Hematopoietic multipotent progenitor cell treated with erythropoietin and hydrocortisone succinate and interleukin-3 and kit ligand, for 6 days (in vitro differentiated cells): ENCODE measurements around the gene STX8.
"Not testable (repeated sequence)": the region's sequence is repeated elsewhere in the genome, so short reads cannot be mapped to it uniquely, and the experiment has no call there.

Source experiments
- DNase-seq: peaks from one replicate; pipeline ENCODE4 v3.0.0-alpha.2; 2015

The STX8 gene

DNA sequence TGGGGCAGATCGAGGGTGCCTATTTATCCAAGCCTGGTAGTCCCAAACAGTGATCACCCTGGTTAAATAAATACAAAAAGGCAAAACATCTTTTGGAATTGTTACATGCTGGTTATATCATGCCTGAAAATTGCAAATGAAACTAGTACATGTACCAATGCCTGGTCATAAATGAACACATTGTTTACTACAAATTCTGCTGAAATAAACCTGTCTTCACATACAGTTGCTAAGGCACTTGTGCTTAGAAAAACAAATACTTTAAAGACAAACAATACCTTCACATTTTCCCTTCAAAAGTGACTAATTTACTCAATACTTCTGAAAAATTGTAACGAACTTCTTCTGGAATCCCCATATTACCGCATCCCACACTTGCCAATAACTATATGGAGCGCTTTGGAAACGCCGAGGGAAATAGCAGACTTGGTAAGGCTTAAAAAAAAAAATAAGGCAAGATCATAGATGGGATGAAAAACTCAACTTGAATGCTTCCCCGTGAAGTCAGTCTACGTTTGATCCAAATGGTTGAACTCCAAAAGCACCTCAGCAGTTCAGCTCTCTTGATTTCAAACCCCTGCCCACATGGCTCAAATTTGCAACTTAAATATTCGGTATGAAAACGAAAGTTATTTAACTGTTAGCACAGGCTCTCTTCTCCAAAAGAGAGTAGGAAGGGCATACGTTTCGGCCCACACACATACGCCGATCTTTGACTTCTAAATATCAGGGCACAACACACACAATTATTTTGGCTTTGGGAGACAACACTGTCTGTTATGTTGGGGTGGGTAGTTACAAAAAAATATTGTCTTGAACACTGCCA lies 289.8 kb downstream of the STX8 start:
- no peak for DNase-seq

- DNase-seq = no peak
Observed at GRCh38 chr17:9284884-9285283, 290.7 kb downstream of the STX8 start.

DNA sequence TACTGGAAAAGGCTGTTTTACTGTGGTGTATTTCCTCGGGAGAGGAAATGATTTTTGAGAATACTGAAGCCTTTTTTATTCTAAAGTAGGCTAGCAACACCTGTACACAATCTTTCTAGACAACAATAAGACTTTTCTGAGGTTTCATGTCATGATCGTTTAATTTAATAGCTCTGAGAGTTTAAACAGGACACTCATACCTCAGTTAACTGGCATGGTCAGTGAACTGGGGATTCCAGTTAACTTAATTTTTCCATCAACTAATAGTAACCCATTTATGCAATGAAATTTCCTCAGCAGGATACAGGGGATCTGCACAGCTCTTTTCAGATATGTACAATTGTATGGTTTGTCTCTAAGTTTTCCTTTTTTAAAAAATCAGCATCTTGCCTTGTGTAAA lies 291.7 kb downstream of the STX8 start:
- no peak for DNase-seq

- no peak for DNase-seq
Observed at GRCh38 chr17:9279893-9280292, 295.7 kb downstream of the STX8 start.

DNA sequence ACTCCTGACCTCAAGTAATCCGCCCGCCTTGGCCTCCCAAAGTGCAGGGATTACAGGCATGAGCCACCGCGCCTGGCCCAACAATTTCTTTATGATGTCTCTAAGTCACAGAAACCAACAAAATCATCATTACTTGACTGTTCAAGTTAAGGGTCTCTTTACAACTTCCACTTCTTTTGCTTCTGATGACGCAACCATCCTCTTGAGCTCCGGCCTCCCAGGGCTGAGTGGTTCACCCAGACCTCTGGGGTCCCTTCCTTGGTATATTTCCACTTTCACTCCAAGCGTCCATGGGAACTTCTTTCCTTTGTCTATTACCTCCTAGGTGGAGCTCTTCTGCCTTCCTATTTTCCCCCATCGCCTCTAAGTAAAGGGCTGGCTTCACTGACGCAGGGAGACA lies 300.6 kb downstream of the STX8 start:
- DNase-seq = no peak

DNA sequence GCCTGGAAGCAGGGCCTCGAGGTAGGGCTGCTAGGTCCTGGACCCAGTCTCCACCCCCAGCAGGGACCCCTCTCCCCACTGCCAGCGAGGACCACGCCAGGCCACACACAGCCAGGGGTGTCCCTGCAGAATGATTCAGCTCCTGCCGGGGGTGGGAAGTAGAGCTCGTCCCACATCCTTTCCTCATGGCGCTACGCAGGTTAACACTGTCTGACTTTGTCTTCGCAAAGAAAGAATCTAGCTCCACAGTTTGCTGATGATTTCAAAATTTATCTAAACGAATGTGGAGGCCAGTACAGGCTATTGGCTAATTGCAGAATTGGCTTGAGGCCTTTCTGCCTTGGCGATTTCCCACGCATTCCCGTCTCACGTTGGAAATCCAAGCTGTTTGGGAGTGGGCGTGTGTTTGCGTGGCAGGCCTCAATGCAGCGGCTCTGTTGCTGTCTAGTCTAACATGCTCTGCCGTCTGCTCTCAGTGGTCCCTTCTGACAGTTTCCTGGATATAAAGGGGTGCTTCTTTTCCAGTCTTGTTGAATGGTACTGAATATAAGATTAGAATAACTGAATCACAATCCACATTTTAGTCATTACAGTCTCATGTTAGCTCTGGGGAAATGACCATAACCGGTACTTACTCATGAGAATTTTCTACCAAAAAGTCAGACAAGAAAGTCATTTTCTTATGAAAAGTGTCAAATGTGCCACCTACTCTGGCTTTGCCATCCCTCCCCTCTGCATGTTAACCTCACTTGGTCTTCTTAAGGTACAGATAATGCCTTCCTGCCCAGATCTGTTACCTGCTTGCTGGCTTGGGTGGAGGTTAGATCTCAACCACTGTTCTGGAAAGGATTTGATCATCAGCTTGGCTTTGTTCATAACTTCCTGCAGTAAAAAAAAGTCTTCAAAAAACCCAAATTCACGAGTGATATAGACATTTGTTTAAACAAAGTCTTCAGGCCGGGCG lies 301.9 kb downstream of the STX8 start:
- DNase-seq = no peak

GRCh38 chr17:9272501-9273200 lies 303.0 kb downstream of the STX8 start:
- no peak for DNase-seq

GRCh38 chr17:9271989-9272388 lies 303.6 kb downstream of the STX8 start:
- no peak for DNase-seq

- DNase-seq = no peak
Observed at GRCh38 chr17:9270921-9271320, 304.7 kb downstream of the STX8 start.

- DNase-seq = no peak
Observed at GRCh38 chr17:9269350-9270035, 306.1 kb downstream of the STX8 start.

DNA sequence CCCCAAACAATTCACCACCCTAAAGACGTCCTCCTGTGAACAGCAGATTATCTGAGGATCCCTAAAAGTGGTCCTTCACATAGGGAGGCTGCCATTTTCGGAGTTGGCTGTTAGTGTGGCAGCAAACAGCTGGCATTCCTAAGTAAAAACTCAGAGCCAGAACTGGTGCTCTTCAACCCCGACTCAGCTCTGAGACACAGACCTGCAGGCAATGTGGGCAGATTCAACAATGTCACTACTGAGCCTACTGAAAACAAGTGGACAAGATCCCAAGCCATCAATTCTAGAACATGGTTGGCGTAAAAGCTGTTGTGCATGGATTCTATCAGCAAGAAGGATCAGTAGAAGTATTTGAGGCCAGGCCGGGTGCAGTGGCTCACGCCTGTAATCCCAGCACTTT lies 307.1 kb downstream of the STX8 start:
- DNase-seq = no peak

DNA sequence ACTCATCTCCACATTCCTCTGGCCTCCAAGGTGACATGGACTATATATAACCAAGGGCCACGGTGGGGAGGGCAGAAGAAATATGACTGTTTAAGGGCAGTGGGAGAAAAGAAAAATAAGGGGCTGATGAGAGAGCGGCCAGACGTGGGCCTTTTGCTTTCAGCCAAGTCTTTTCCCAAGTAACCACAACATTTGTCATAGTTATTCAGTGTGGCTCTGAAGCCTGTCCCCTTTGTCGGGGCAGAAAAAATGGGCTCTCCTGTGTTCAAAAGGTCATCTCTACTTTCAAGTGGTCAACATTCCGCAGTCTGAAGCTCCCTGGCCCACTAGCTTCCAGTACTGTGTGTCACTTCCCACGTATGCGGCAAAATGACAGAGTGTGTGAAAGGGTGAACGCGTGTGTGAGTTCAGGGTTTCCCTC lies 308.9 kb downstream of the STX8 start:
- no peak for DNase-seq

DNA sequence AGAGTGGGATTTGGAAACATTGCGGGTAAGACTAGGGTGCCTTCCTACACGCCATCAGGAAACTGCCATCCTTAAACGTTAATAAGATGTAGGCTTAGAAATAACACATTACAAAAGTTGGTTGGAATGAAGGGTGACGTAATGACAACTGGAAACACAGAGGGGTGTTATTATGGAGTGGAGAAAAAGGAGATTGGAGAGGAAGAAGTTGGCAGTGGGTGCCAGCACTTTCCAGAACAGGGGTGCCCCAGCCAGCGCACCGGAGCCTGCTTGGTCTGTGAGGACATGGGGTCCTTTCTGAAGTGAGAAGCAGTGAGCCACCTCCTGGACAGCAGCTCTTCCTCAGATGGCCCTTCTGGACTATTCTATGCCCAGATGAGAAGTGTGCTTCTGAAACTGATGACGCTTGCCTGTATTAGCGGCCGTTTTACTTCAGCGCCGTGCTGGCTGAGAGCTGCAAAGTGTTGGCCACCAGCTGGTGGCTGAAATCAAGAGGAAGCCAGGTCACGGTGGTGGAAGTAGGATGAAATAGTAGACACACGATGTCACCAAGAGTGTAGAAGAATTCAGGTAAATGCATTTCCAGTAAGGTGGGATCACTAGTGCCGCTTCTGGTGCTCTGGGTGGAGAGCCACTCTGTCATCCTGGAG lies 309.5 kb downstream of the STX8 start:
- DNase-seq = no peak

GRCh38 chr17:9261081-9262012 lies 314.3 kb downstream of the STX8 start:
- no peak for DNase-seq

GRCh38 chr17:9259419-9259818 lies 316.2 kb downstream of the STX8 start:
- no peak for DNase-seq

GRCh38 chr17:9258115-9259015 lies 317.3 kb downstream of the STX8 start:
- no peak for DNase-seq

GRCh38 chr17:9257630-9257965 lies 318.0 kb downstream of the STX8 start:
- DNase-seq = not testable (repeated sequence)

DNA sequence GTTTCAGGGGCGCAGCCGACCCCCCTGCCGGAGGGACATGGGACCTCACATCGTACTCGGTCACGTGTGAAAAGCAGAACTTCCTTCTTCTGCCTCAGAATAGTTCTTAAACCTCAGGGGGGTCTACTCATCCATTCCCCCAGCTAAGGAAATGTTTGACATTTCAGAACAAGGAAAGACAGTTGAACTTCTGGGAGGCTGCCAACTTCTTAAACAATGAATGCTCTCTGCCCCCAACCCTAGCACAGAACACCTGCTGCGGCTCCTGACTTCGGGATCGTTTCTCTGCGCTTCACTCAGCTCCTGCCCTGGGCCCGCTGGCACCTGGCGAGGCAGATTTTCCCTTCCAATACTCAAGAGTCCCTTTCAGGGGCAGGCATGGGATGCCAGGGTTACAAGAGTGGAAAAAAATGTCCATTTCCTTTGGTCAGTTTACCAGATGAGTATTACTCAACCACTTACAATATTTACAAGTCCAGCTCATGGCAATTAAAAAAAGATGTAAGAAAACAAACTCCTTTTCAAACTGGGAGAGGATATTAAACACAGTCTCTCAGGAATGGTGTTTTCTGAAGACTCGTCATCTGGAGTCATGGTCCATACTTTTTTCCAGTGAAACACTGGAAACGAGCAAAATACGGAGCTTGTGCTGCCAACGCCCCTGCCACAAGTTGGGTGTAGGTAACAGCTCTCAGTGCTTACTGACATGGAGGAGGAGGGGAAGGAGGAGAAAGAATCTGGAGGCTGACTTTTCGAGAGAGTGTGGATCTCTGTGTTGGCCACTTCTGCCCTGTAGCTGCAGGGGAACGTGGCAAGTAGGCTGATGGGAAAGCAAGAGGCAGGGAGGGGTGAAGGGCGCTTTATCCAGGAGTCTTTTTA lies 318.6 kb downstream of the STX8 start:
- peak; percentile 55 for DNase-seq

- no peak for DNase-seq
Observed at GRCh38 chr17:9256361-9256750, 319.3 kb downstream of the STX8 start.
